HCT116 (cell line): ENCODE data around the gene SFXN1. TPM values are rescaled to one million over a fixed set of nuclear protein-coding genes. Genes with fewer than 3 reads are reported as not detected.

Experiments used
- ATAC-seq: fragments of 200-7000 bp; cut with Tn5 transposase; 2 replicates; pipeline ENCODE4 v1.9.1; 2020; ENCODE audit warnings: mild to moderate bottlenecking, moderate library complexity
- BruUV-seq: library from RNA; stranded (reverse); fragments of 400-500 nt; replicated peaks from 2 replicates; lab custom pipeline; 2021; lab: Mats Ljungman, UMichigan
- CTCF ChIA-PET: fragments of 300-600 bp; sonication (Branson Sonifier 250); formaldehyde crosslinking; loops from one replicate; lab custom pipeline; 2021; ENCODE audit warnings: antibody characterized with exemption; lab: Charles Lee
- POLR2A ChIA-PET: fragments of 300-600, 350-600 bp; sonication (Branson Sonifier 250); formaldehyde crosslinking; loops from one replicate; lab custom pipeline; 2021; ENCODE audit warnings: antibody characterized with exemption; lab: Charles Lee
- RAD21 ChIA-PET, 2 experiments: fragments of 300-600 bp; sonication (Branson Sonifier 250); formaldehyde crosslinking; loops; one replicate each; lab custom pipeline; 2023; ENCODE audit warnings: low total read pairs in 2 of 2; ENCODE audit not compliant: uncharacterized antibody in 2 of 2, unreplicated experiment in 2 of 2, low non-redundant PET in 1 of 2; lab: Charles Lee
- DNase-seq: peaks from one replicate; pipeline ENCODE4 v3.0.0-alpha.2; 2010; ENCODE audit warnings: low read depth, low spot score
- H2AFZ ChIP-seq: fragments of 200-600 bp; shearing (Covaris generic), sonication (generic); 2 replicates; pipeline ENCODE4 v1.6.1; 2017; ENCODE audit warnings: low read depth, mixed run types, mixed read lengths, antibody characterized with exemption, low read length; ENCODE audit not compliant: poor library complexity, severe bottlenecking
- H3K27ac ChIP-seq: 2 replicates; pipeline ENCODE4 v1.5.1; 2012; ENCODE audit warnings: low read depth, low read length
- H3K27me3 ChIP-seq: fragments of 200-600 bp; sonication (generic); 2 replicates; pipeline ENCODE4 v1.6.1; 2016; ENCODE audit warnings: mixed run types, low read length, mixed read lengths; ENCODE audit not compliant: insufficient read depth
- H3K36me3 ChIP-seq, 2 experiments: fragments of 200-500 bp in 1 of 2; fragments of 200-600 bp in 1 of 2; sonication (Bioruptor generic) in 1 of 2; sonication (generic) in 1 of 2; 2 replicates each; pipeline versions ENCODE4 v1.5.1 to v1.6.1; 2014 to 2016; ENCODE audit warnings: low read length in 2 of 2, inconsistent platforms in 1 of 2, mixed read lengths in 1 of 2, mixed run types in 1 of 2; ENCODE audit not compliant: insufficient read depth in 2 of 2, control insufficient read depth in 1 of 2
- H3K4me1 ChIP-seq, 2 experiments: fragments of 200-600 bp in 1 of 2; sonication (generic) in 1 of 2; 2 replicates each; pipeline versions ENCODE4 v1.5.1 to v1.6.1; 2012 to 2017; ENCODE audit warnings: low read length in 2 of 2, inconsistent platforms in 1 of 2, mild to moderate bottlenecking in 1 of 2, mixed read lengths in 1 of 2, mixed run types in 1 of 2, moderate library complexity in 1 of 2; ENCODE audit not compliant: insufficient read depth in 2 of 2, control insufficient read depth in 1 of 2
- H3K4me2 ChIP-seq: fragments of 200-600 bp; sonication (generic); 2 replicates; pipeline ENCODE4 v1.6.1; 2017; ENCODE audit warnings: mixed run types, low read length, mixed read lengths
- H3K4me3 ChIP-seq, 2 experiments: fragments of 200-600 bp in 1 of 2; sonication (generic) in 1 of 2; replicated peaks in 1 of 2; 2 replicates each; pipeline ENCODE4 v1.5.1; 2011 to 2016; ENCODE audit warnings: low read length in 2 of 2, control low read depth in 1 of 2, low read depth in 1 of 2, mild to moderate bottlenecking in 1 of 2, mixed read lengths in 1 of 2, mixed run types in 1 of 2
- H3K79me2 ChIP-seq: fragments of 200-600 bp; sonication (generic); 2 replicates; pipeline ENCODE4 v1.6.1; 2017; ENCODE audit warnings: mild to moderate bottlenecking, mixed run types, low read length, moderate library complexity, mixed read lengths; ENCODE audit not compliant: insufficient read depth
- H3K9ac ChIP-seq: fragments of 200-600 bp; sonication (generic); 2 replicates; pipeline ENCODE4 v1.6.1; 2016; ENCODE audit warnings: low read length, mixed read lengths
- H3K9me2 ChIP-seq: fragments of 200-600 bp; sonication (generic), shearing (Covaris generic); 2 replicates; pipeline ENCODE4 v1.6.1; 2017; ENCODE audit warnings: mixed run types, mild to moderate bottlenecking, moderate library complexity; ENCODE audit not compliant: insufficient read depth
- H3K9me3 ChIP-seq, 2 experiments: fragments of 200-500 bp in 1 of 2; fragments of 200-600 bp in 1 of 2; sonication (Bioruptor generic) in 1 of 2; sonication (generic) in 1 of 2; 2 replicates each; pipeline ENCODE4 v1.6.1; 2014 to 2017; ENCODE audit warnings: low read length in 2 of 2, mixed read lengths in 2 of 2, inconsistent platforms in 1 of 2, low read depth in 1 of 2, mild to moderate bottlenecking in 1 of 2, mixed run types in 1 of 2, moderate library complexity in 1 of 2; ENCODE audit not compliant: control insufficient read depth in 1 of 2, insufficient read depth in 1 of 2
- H4K20me1 ChIP-seq: fragments of 200-600 bp; sonication (generic), shearing (Covaris generic); 2 replicates; pipeline ENCODE4 v1.6.1; 2017; ENCODE audit warnings: mixed run types, mild to moderate bottlenecking, moderate library complexity; ENCODE audit not compliant: insufficient read depth
- CBX3 ChIP-seq: IDR thresholded peaks from 2 replicates; pipeline ENCODE4 v1.6.1; 2012; ENCODE audit warnings: low read depth
- CEBPB ChIP-seq: IDR thresholded peaks from 2 replicates; pipeline ENCODE4 v1.6.1; 2012; ENCODE audit warnings: low read depth
- EGR1 ChIP-seq: IDR thresholded peaks from 2 replicates; pipeline ENCODE4 v1.6.1; 2012; ENCODE audit warnings: low read depth
- ELF1 ChIP-seq: IDR thresholded peaks from 2 replicates; pipeline ENCODE4 v1.6.1; 2012; ENCODE audit warnings: low read depth, borderline replicate concordance
- EZH2 ChIP-seq: fragments of 200-600 bp; sonication (generic); IDR thresholded peaks from 2 replicates; pipeline ENCODE4 v1.6.1; 2017; ENCODE audit warnings: antibody characterized with exemption, mixed run types
- FOSL1 ChIP-seq: IDR thresholded peaks from 2 replicates; pipeline ENCODE4 v1.6.1; 2012; ENCODE audit warnings: low read depth
- POLR2A ChIP-seq: IDR thresholded peaks from 2 replicates; pipeline ENCODE4 v1.7.0; 2011; ENCODE audit warnings: borderline replicate concordance; ENCODE audit not compliant: insufficient read depth, insufficient read length; ENCODE audit errors: extremely low read depth
- RAD21 ChIP-seq: IDR thresholded peaks from 2 replicates; pipeline ENCODE4 v1.6.1; 2012; ENCODE audit warnings: low read depth, mild to moderate bottlenecking
- SIN3A ChIP-seq: IDR thresholded peaks from 2 replicates; pipeline ENCODE4 v1.6.1; 2012; ENCODE audit warnings: low read depth
- SP1 ChIP-seq: IDR thresholded peaks from 2 replicates; pipeline ENCODE4 v1.6.1; 2012; ENCODE audit warnings: low read depth
- SRF ChIP-seq: IDR thresholded peaks from 2 replicates; pipeline ENCODE4 v1.6.1; 2012; ENCODE audit warnings: low read depth
- TCF7L2 ChIP-seq: IDR thresholded peaks from 2 replicates; pipeline ENCODE4 v1.7.0; 2011; ENCODE audit warnings: borderline replicate concordance, inconsistent platforms; ENCODE audit not compliant: insufficient read depth, insufficient read length; ENCODE audit errors: extremely low read depth
- YY1 ChIP-seq: IDR thresholded peaks from 2 replicates; pipeline ENCODE4 v1.6.1; 2011; ENCODE audit warnings: low read length, low read depth, moderate library complexity, mild to moderate bottlenecking; ENCODE audit not compliant: insufficient replicate concordance; ENCODE audit errors: extremely low read depth
- ZNF274 ChIP-seq: fragments of 200-500 bp; sonication (Bioruptor generic); IDR thresholded peaks from 2 replicates; pipeline ENCODE4 v1.6.1; 2014; ENCODE audit warnings: mild to moderate bottlenecking, low read depth, low read length, inconsistent platforms
- intact Hi-C: fragments of 100-400 bp; cut with micrococcal nuclease; formaldehyde crosslinking; loops from 2 replicates; pipeline ENCODE4 v1.10.0; 2022
- total RNA-seq: library from RNA; stranded (reverse); gene quantifications from one replicate; pipeline ENCODE4 v1.2.1, GENCODE V29; 2021; ENCODE audit not compliant: unreplicated experiment
- TF ChIP-seq, protein P1 (sequence below), 3 experiments: fragments of 200-600 bp in 1 of 3; sonication (generic) in 1 of 3; IDR thresholded peaks in 2 of 3; conservative IDR thresholded peaks in 1 of 3; 2 replicates each; pipeline ENCODE4 v1.5.1; 2012 to 2017; ENCODE audit warnings: low read depth in 2 of 3, low read length in 2 of 3, antibody characterized with exemption in 1 of 3, borderline replicate concordance in 1 of 3, control low read depth in 1 of 3, mild to moderate bottlenecking in 1 of 3, mixed read lengths in 1 of 3, mixed run types in 1 of 3, moderate library complexity in 1 of 3; ENCODE audit not compliant: insufficient read depth in 1 of 3

Gene SFXN1
- total RNA-seq, 1 experiment from 2014 or later, result 145 TPM

DNA sequence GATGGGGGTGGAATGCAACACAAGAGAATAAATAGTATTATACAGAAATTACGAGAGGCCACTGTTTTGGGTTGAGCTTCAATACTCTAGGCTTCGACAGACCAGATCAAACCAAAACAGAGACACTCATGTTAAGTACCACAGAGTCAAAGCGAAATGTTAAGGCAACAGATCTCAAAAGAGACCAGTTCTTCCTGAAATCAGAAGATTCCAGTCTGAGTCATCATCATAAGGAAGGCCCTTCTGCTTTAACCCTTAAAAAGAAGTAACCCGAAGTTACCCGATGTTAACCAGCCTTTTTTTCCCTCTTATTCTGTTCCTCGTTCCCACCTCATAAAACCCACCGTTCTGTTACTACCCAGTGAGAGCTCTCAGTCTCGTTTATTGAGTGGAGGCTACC is 75.9 kb downstream of the SFXN1 start:
- no peaks in the 10 kb centered on the region for H3K9me2 ChIP-seq
- H2AFZ ChIP-seq, result no peak overlapping the region
- intact Hi-C loops, result no loop called here
- no peaks in the 10 kb centered on the region for H4K20me1 ChIP-seq
- BruUV-seq, result no TSS peak
- peaks cover 27% of the 10 kb centered on the region for H3K27me3 ChIP-seq
- no peak for ATAC-seq
- DNase-seq, result no peak
- H3K9me3 ChIP-seq, result no peaks in the 10 kb centered on the region
- H3K4me3 ChIP-seq, result no peak overlapping the region
- H3K4me1 ChIP-seq, result no peaks in the 10 kb centered on the region
- ChIA-PET RAD21 (no interaction called here), POLR2A (no interaction called here), CTCF (no interaction called here)
- no peak overlapping the region for H3K4me2 ChIP-seq
- H3K79me2 ChIP-seq, result no peaks in the 10 kb centered on the region
- TF ChIP-seq SP1 (no peak), CEBPB (no peak), EZH2 (no peak), YY1 (no peak), POLR2A (no peak), ELF1 (no peak), SRF (no peak), FOSL1 (no peak), TCF7L2 (no peak), CBX3 (no peak), ZNF274 (no peak), EGR1 (no peak), RAD21 (no peak), SIN3A (no peak)
- TF ChIP-seq, protein P1, sequence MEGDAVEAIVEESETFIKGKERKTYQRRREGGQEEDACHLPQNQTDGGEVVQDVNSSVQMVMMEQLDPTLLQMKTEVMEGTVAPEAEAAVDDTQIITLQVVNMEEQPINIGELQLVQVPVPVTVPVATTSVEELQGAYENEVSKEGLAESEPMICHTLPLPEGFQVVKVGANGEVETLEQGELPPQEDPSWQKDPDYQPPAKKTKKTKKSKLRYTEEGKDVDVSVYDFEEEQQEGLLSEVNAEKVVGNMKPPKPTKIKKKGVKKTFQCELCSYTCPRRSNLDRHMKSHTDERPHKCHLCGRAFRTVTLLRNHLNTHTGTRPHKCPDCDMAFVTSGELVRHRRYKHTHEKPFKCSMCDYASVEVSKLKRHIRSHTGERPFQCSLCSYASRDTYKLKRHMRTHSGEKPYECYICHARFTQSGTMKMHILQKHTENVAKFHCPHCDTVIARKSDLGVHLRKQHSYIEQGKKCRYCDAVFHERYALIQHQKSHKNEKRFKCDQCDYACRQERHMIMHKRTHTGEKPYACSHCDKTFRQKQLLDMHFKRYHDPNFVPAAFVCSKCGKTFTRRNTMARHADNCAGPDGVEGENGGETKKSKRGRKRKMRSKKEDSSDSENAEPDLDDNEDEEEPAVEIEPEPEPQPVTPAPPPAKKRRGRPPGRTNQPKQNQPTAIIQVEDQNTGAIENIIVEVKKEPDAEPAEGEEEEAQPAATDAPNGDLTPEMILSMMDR (IDR thresholded peaks at IDR 0.05 in 2 of 3, conservative IDR thresholded peaks at IDR 0.05 in 1 of 3; ENCODE audit: borderline replicate concordance in 1 of 3, insufficient read depth in 1 of 3, low read depth in 2 of 3, low read length in 2 of 3), result no peak
- H3K36me3 ChIP-seq, result no peaks in the 10 kb centered on the region
- no peak overlapping the region for H3K9ac ChIP-seq
- H3K27ac ChIP-seq, result no peak overlapping the region
